Left ventricle myocardium superior (tissue), 1 donor: Measurements from ENCODE around the gene HIVEP2. TPM values are rescaled to one million over a fixed set of nuclear protein-coding genes. Genes with fewer than 3 reads are reported as not detected.

Experiments used
- ATAC-seq: fragments of 200-7000 bp; cut with Tn5 transposase; one replicate; pipeline ENCODE4 v1.9.1; 2020; ENCODE audit warnings: mild to moderate bottlenecking, moderate library complexity
- DNase-seq: peaks from one replicate; pipeline ENCODE4 v3.0.0-alpha.2; 2020
- intact Hi-C: fragments of 100-400 bp; cut with micrococcal nuclease; formaldehyde crosslinking; loops from one replicate; pipeline ENCODE4 v1.11.0; 2022
- total RNA-seq: library from RNA; stranded (reverse); fragmentation: NEBNext Ultra II Directional; extraction: Animal tissue kit (Norgen Biotek cat#: 25700); gene quantifications from one replicate; pipeline ENCODE4 v1.2.1, GENCODE V29; 2021
- donor health status: DM: no; HTN: yes; CAD: no; lungs with severe emphysema.

HIVEP2 gene
- total RNA-seq, 1 donor from 2014 or later, result 14.4 TPM

- DNase-seq, result no peak
- peak; percentile 26 for ATAC-seq
- intact Hi-C loops, result no loop called here
These were observed 109.0 kb downstream of the HIVEP2 start for GRCh38 chr6:142835787-142836535.

- intact Hi-C loops, result no loop called here
- ATAC-seq, result no peak
These were observed 110.1 kb downstream of the HIVEP2 start for GRCh38 chr6:142834853-142835252.

GRCh38 chr6:142833798-142834197 lies 111.2 kb downstream of the HIVEP2 start:
- intact Hi-C loops, result no loop called here
- no peak for ATAC-seq
- DNase-seq, result no peak

More at GRCh38 chr6:142834853-142835252, 110.1 kb downstream of the HIVEP2 start:
- DNase-seq, result no peak

- ATAC-seq (no peak), DNase-seq (no peak)
- intact Hi-C loops, result no loop called here
These were observed 111.9 kb downstream of the HIVEP2 start for GRCh38 chr6:142833054-142833453.

- intact Hi-C loops, result no loop called here
- ATAC-seq, result peak; percentile 25
- no peak for DNase-seq
These were observed 114.2 kb downstream of the HIVEP2 start for GRCh38 chr6:142830807-142831206.

GRCh38 chr6:142830116-142830710 lies 114.8 kb downstream of the HIVEP2 start:
- no peak for DNase-seq
- intact Hi-C loops, result no loop called here

GRCh38 chr6:142829556-142829955 lies 115.4 kb downstream of the HIVEP2 start:
- ATAC-seq (no peak), DNase-seq (no peak)
- intact Hi-C loops, result no loop called here

More at GRCh38 chr6:142830116-142830710, 114.8 kb downstream of the HIVEP2 start:
- ATAC-seq, result no peak

GRCh38 chr6:142827991-142828390 lies 117.0 kb downstream of the HIVEP2 start:
- ATAC-seq (no peak), DNase-seq (no peak)
- intact Hi-C loops, result no loop called here

- peak; percentile 57 for DNase-seq
- ATAC-seq, result peak; percentile 78
- intact Hi-C loops, result no loop called here
These were observed 117.6 kb downstream of the HIVEP2 start for GRCh38 chr6:142827369-142827768.

GRCh38 chr6:142825760-142826159 lies 119.2 kb downstream of the HIVEP2 start:
- intact Hi-C loops, result no loop called here
- DNase-seq, result no peak

GRCh38 chr6:142824426-142824825 lies 120.5 kb downstream of the HIVEP2 start:
- ATAC-seq, result no peak
- DNase-seq, result no peak
- intact Hi-C loops, result no loop called here

More at GRCh38 chr6:142825760-142826159, 119.2 kb downstream of the HIVEP2 start:
- no peak for ATAC-seq

- intact Hi-C loops, result no loop called here
- ATAC-seq, result no peak
- DNase-seq, result no peak
These were observed 121.6 kb downstream of the HIVEP2 start for GRCh38 chr6:142823256-142823902.

- intact Hi-C loops, result no loop called here
- no peak for DNase-seq
- no peak for ATAC-seq
These were observed 122.1 kb downstream of the HIVEP2 start for GRCh38 chr6:142822842-142823241.

GRCh38 chr6:142822383-142822782 lies 122.6 kb downstream of the HIVEP2 start:
- DNase-seq, result no peak
- intact Hi-C loops, result no loop called here
- no peak for ATAC-seq

- ATAC-seq, result peak; percentile 63
- intact Hi-C loops, result no loop called here
- no peak for DNase-seq
These were observed 123.1 kb downstream of the HIVEP2 start for GRCh38 chr6:142821860-142822259.

- ATAC-seq, result no peak
- DNase-seq, result no peak
- intact Hi-C loops, result no loop called here
These were observed 123.7 kb downstream of the HIVEP2 start for GRCh38 chr6:142821164-142821716.

GRCh38 chr6:142820338-142821051 lies 124.5 kb downstream of the HIVEP2 start:
- ATAC-seq (peak; percentile 14), DNase-seq (no peak)
- intact Hi-C loops, result no loop called here

- intact Hi-C loops, result no loop called here
These were observed 125.2 kb downstream of the HIVEP2 start for GRCh38 chr6:142819603-142820337.

GRCh38 chr6:142816486-142816885 lies 128.5 kb downstream of the HIVEP2 start:
- DNase-seq, result no peak
- intact Hi-C loops, result no loop called here
- no peak for ATAC-seq

More at GRCh38 chr6:142819603-142820337, 125.2 kb downstream of the HIVEP2 start:
- peak; percentile 49 for ATAC-seq
- DNase-seq, result no peak
